Stomach (tissue), 9 donors: ENCODE measurements around the gene ERCC2. TPM values are rescaled to one million over a fixed set of nuclear protein-coding genes. Genes with fewer than 3 reads are reported as not detected.
"Not testable (repeated sequence)": the region's sequence is repeated elsewhere in the genome, so short reads cannot be mapped to it uniquely, and the experiment has no call there.

Source experiments
- DNase-seq, 2 donors: peaks; one replicate each; pipeline versions ENCODE4 v3.0.0 to v3.0.0-alpha.2; 2013 to 2019
- H3K27ac ChIP-seq, 5 donors: fragments of 200-600 bp in 4 of 5; sonication (generic) in 4 of 5; one replicate each; pipeline ENCODE4 v1.5.1; 2013 to 2019; ENCODE audit warnings: mild to moderate bottlenecking in 1 of 5, moderate library complexity in 1 of 5
- H3K27me3 ChIP-seq, 3 donors: fragments of 200-600 bp; sonication (generic); one replicate each; pipeline ENCODE4 v1.5.1; 2017 to 2019; ENCODE audit warnings: mixed run types in 1 of 3
- H3K36me3 ChIP-seq, 4 donors: fragments of 200-600 bp; sonication (generic); 1 replicate in 3 of 4; 2 replicates in 1 of 4; pipeline ENCODE4 v1.5.1; 2016 to 2019
- H3K4me1 ChIP-seq, 4 donors: fragments of 200-600 bp; sonication (generic); one replicate each; pipeline ENCODE4 v1.5.1; 2016 to 2019
- H3K4me3 ChIP-seq, 4 donors: fragments of 200-600 bp; sonication (generic) in 3 of 4; one replicate each; pipeline ENCODE4 v1.5.1; 2016 to 2019; ENCODE audit warnings: mild to moderate bottlenecking in 1 of 4
- H3K9me3 ChIP-seq, 4 donors: fragments of 200-600 bp; sonication (generic); one replicate each; pipeline ENCODE4 v1.5.1; 2016 to 2019
- EP300 ChIP-seq: sonication (generic); formaldehyde crosslinking; IDR thresholded peaks from one replicate; pipeline ENCODE4 v1.6.1; 2017; ENCODE audit warnings: antibody characterized with exemption
- POLR2A ChIP-seq, 4 donors: fragments of 450-650 bp; IDR thresholded peaks; one replicate each; pipeline ENCODE4 v1.6.1; 2016; ENCODE audit warnings: antibody characterized with exemption in 4 of 4, control low read depth in 2 of 4, mild to moderate bottlenecking in 1 of 4, moderate library complexity in 1 of 4
- POLR2AphosphoS5 ChIP-seq, 3 donors: sonication (generic); formaldehyde crosslinking; IDR thresholded peaks; one replicate each; pipeline ENCODE4 v1.6.1; 2016; ENCODE audit warnings: antibody characterized with exemption in 3 of 3
- WGBS, 5 donors: extraction: QIAGEN DNeasy Blood & Tissue Kit in 3 of 5; methylation state at CpG; one replicate each; pipeline versions ENCODE4 v1.1.5 to v1.1.7; 2013 to 2018; 5-methylcytosine and 5-hydroxymethylcytosine counted together
- intact Hi-C: fragments of 100-400 bp; cut with DNase I; formaldehyde crosslinking; loops from one replicate; pipeline ENCODE4 v1.15.1; 2023; ENCODE audit warnings: low total_unique reads
- polyA plus RNA-seq, 3 donors: library from polyadenylated mRNA; stranded (reverse); fragments of 200-250 nt; gene quantifications; one replicate each; pipeline ENCODE4 v1.2.3, GENCODE V29; 2013
- total RNA-seq, 5 donors: library from RNA; depleted of rRNA; stranded (reverse); fragments of >200 nt; gene quantifications; one replicate each; pipeline versions ENCODE4 v1.1.0 to v1.2.3, GENCODE V29; 2014 to 2016
- TF ChIP-seq, protein P1 (sequence below), 7 experiments: fragments of 450-650 bp in 4 of 7; fragments of 200-600 bp in 3 of 7; sonication (generic) in 3 of 7; IDR thresholded peaks; one replicate each; pipeline ENCODE4 v1.5.1; 2016 to 2019; ENCODE audit warnings: antibody characterized with exemption in 7 of 7, control low read depth in 2 of 7, mild to moderate bottlenecking in 1 of 7
- donor health status: healthy with polysubstance abuse.
- donor health status: Bipolar disorder and iron deficiency.
- donor health status: healthy.

The ERCC2 gene
- total and polyA plus RNA-seq, 8 donors, result 5.3 to 77.3 (median 8.7) TPM

DNA sequence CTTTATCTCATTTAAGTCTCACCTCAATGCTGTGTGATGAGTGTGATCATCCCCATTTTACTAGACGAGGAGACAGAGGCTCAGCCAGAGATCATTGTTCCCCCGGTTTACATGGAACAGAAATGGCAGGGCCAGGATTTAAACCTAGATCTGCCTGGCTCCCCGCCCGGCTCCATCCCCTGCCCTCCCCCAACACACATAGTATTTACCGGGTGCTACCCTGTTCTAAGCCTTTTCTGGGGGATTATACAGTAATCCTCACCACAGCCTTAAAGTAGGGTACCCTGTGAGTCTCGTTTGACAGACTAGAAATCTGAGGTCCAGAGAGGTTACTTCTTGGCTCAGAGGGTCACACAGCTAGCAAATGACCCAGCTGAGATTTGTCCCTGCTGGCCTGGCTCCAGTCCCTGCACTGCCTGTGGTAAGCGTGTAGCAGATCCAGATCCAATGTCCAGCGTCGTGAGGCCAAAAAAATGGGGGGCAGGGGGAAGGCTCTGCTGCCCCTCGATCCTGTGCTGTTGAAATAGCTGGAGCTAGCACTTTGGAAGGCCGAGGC, 33.6 kb downstream of the ERCC2 start:
- Histone ChIP-seq H3K4me1 (peaks cover 10 to 18% (median 14%) of the 10 kb centered on the region in 4 donors), H3K27me3 (peaks cover 0 to 45% (median 14%) of the 10 kb centered on the region in 3 donors), H3K27ac (no peak overlapping the region), H3K36me3 (no peaks in the 10 kb centered on the region), H3K9me3 (no peaks in the 10 kb centered on the region), H3K4me3 (no peak overlapping the region)
- intact Hi-C loops, result no loop called here
- WGBS, 5 donors, result 53 to 63% (median 59%) methylated on average over 11 of the region's 11 CpGs
- no peak for DNase-seq
- TF ChIP-seq POLR2AphosphoS5 (IDR thresholded peaks at IDR 0.05), result no peak

DNA sequence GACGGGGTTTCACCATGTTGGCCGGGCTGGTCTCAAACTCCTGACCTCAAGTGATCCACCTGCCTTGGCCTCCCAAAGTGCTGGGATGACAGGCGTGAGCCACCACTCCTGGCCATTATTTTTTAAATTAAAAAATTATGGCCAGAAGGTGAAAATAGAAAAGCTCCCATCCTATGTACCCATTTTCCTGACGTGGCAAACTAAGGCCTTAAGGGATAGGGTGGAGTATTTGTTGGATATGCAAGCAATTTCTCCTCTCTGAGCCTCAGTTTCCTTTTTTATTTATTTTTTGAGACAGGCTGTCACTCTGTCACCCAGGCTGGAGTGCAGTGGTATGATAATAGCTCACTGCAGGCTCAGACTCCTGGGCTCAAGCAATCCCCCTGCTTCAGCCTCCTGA, 35.5 kb downstream of the ERCC2 start:
- WGBS, 5 donors, result 85 to 95% (median 93%) methylated on average over 4 of the region's 4 CpGs
- H3K9me3 ChIP-seq, H3K4me3 ChIP-seq, H3K36me3 ChIP-seq, H3K4me1 ChIP-seq, H3K27ac ChIP-seq, intact Hi-C loops, DNase-seq: not testable (repeated sequence)
- H3K27me3 ChIP-seq, result peaks cover 0 to 26% (median 1%) of the 10 kb centered on the region in 3 donors

DNA sequence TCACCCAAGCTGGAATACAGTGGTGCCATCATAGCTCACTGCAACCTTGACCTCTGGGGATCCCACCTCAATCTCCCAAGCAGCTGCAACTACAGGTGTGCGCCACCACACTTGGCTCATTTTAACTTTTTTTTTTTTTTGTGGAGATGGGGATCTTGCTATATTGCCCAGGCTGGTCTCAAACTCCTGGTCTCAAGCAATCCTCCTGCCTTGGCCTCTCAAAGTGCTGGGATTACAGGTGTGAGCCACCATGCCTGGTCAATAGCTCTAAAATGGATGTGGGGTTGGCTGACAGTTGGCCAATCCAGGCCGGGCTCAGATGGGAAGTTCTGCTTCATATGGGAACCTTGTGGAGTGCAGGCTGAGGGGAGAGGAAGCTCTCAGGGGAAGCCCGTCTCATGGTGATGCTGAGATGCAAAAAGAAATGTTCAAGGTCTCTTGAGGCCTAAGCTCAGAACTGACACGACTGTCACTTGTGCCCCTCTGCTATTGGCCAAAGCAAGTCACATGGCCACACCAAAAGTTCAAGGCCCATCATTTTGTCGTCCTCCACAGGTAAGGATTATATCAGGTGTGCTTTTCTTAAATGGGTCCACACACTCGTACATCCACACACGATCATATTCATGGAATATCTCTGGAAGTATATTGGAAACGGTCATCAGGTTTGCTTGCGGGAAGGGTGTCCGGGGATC, 36.6 kb downstream of the ERCC2 start:
- DNase-seq, result no peak
- Histone ChIP-seq H3K27ac (no peak overlapping the region), H3K9me3 (no peaks in the 10 kb centered on the region), H3K36me3 (no peaks in the 10 kb centered on the region), H3K27me3 (peaks cover 0 to 16% (median 0%) of the 10 kb centered on the region in 3 donors), H3K4me1 (peaks cover 0 to 5% (median 2%) of the 10 kb centered on the region in 4 donors), H3K4me3 (no peak overlapping the region)
- intact Hi-C loops, result no loop called here
- TF ChIP-seq EP300 (no peak), POLR2AphosphoS5 (IDR thresholded peaks at IDR 0.05) (no peak), POLR2A (IDR thresholded peaks at IDR 0.05) (no peak)
- TF ChIP-seq, protein P1, sequence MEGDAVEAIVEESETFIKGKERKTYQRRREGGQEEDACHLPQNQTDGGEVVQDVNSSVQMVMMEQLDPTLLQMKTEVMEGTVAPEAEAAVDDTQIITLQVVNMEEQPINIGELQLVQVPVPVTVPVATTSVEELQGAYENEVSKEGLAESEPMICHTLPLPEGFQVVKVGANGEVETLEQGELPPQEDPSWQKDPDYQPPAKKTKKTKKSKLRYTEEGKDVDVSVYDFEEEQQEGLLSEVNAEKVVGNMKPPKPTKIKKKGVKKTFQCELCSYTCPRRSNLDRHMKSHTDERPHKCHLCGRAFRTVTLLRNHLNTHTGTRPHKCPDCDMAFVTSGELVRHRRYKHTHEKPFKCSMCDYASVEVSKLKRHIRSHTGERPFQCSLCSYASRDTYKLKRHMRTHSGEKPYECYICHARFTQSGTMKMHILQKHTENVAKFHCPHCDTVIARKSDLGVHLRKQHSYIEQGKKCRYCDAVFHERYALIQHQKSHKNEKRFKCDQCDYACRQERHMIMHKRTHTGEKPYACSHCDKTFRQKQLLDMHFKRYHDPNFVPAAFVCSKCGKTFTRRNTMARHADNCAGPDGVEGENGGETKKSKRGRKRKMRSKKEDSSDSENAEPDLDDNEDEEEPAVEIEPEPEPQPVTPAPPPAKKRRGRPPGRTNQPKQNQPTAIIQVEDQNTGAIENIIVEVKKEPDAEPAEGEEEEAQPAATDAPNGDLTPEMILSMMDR (IDR thresholded peaks at IDR 0.05), result no peak
- WGBS, 5 donors, result 80 to 85% (median 83%) methylated on average over 10 of the region's 10 CpGs

DNA sequence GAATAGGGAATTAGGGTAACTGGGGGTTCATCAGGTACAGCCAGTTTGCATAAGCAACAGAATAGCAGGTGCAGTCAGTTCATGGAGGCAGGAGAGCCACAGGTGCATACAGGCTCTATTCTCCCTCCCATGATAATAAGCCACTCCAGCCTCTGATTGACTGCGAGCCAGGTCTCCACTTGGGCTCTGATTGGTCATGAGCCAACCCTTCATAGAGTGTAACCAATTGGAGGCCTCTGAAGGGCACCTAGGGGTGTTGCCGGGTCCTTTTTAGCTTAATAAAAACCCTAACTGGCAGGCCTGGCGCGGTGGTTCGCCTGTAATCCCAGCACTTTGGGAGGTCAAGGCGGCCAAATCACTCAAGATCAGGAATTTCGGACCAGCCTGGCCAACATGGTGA, 39.0 kb downstream of the ERCC2 start:
- Histone ChIP-seq H3K9me3 (no peaks in the 10 kb centered on the region), H3K36me3 (no peaks in the 10 kb centered on the region), H3K27ac (no peak overlapping the region), H3K27me3 (peaks cover 0 to 4% (median 0%) of the 10 kb centered on the region in 3 donors), H3K4me3 (no peak overlapping the region), H3K4me1 (peaks cover 0 to 4% (median 2%) of the 10 kb centered on the region in 4 donors)
- 67 to 93% (median 84%) methylated on average over 3 to 7 of the region's 7 CpGs for WGBS, 5 donors
- TF ChIP-seq, protein P1 (IDR thresholded peaks at IDR 0.05), result no peak
- no peak for TF ChIP-seq POLR2AphosphoS5 (IDR thresholded peaks at IDR 0.05)
- no peak for TF ChIP-seq EP300
- TF ChIP-seq POLR2A (IDR thresholded peaks at IDR 0.05), result no peak
- no peak for DNase-seq
- intact Hi-C loops, result no loop called here

DNA sequence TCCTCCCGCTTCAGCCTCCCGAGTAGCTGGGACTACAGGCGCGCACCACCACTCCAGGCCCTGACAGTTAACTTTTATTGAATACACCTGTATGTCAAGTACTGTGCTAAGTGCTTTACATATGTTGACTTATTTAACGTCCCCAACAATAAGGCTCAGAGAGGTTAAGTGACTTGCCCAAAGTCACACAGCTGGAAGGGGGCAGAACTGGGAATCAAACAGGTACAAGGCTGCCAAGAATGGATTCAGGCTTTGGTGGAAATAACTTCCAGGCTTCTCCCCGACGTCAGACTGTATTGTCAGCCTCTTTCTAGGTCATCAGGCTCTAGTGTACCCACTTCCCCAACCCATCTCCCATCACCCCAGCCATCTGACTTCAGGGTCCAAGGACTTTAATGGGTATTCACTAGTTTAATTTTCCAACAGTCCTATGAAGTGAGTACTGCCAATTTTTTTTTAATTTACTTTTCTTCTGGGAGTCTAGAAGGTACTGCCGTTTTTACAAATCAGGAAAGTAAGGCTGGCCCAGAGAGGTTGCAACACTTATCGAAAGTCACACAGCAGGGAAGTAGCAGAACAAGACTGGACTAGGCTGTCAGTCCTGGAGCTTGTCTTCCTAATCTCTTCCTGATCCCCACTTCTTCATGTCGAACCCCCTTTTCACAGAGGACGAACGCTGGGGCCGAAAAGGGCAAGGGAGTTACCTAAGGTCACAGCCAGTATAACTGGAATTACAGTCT, 42.8 kb downstream of the ERCC2 start:
- TF ChIP-seq, protein P1 (IDR thresholded peaks at IDR 0.05), result no peak
- TF ChIP-seq POLR2AphosphoS5 (IDR thresholded peaks at IDR 0.05) (no peak), EP300 (no peak), POLR2A (IDR thresholded peaks at IDR 0.05) (no peak)
- Histone ChIP-seq H3K36me3 (no peaks in the 10 kb centered on the region), H3K27ac (no peak overlapping the region), H3K9me3 (no peaks in the 10 kb centered on the region), H3K4me1 (peaks cover 9 to 25% (median 20%) of the 10 kb centered on the region in 4 donors), H3K27me3 (peaks cover 0 to 22% (median 21%) of the 10 kb centered on the region in 3 donors), H3K4me3 (no peak overlapping the region)
- 70 to 80% (median 71%) methylated on average over 13 of the region's 13 CpGs for WGBS, 5 donors
- intact Hi-C loops, result no loop called here
- no peak for DNase-seq
